Fibroblast of pulmonary artery (primary cell): Measurements from ENCODE around the gene EML4.

Experiments
- DNase-seq: peaks from one replicate; pipeline ENCODE4 v3.0.0-alpha.2; 2010; ENCODE audit warnings: low read depth
- H3K4me3 ChIP-seq: replicated peaks from 2 replicates; pipeline ENCODE4 v1.5.1; 2011; ENCODE audit warnings: low read depth, mild to moderate bottlenecking, control low read depth, low read length, moderate library complexity
- TF ChIP-seq, protein P1 (sequence below): IDR thresholded peaks from 2 replicates; pipeline ENCODE4 v1.5.1; 2011; ENCODE audit warnings: mild to moderate bottlenecking, control low read depth, low read length, inconsistent platforms; ENCODE audit errors: missing control alignments

EML4 gene

DNA sequence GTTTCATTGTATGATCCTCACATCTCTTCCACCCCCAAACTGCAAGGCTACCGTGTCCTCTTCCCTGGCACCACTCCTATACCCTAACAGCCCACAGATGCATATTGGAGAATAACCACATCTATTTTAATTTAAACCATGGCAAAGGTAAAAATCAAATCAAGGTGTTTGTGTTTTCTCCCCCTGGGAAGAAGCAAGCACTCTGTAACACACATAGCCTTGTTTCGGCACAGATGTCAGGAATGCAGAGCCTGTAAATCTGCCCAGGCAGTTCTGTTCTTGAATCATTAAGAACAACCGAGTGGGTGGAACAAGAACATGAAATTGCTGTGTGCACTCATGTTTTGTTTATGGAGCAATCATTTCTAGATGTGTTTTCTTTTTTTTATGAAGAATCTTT is 198.7 kb downstream of the EML4 start:
- H3K4me3 ChIP-seq, result no peak overlapping the region
- no peak for DNase-seq
- TF ChIP-seq, protein P1, sequence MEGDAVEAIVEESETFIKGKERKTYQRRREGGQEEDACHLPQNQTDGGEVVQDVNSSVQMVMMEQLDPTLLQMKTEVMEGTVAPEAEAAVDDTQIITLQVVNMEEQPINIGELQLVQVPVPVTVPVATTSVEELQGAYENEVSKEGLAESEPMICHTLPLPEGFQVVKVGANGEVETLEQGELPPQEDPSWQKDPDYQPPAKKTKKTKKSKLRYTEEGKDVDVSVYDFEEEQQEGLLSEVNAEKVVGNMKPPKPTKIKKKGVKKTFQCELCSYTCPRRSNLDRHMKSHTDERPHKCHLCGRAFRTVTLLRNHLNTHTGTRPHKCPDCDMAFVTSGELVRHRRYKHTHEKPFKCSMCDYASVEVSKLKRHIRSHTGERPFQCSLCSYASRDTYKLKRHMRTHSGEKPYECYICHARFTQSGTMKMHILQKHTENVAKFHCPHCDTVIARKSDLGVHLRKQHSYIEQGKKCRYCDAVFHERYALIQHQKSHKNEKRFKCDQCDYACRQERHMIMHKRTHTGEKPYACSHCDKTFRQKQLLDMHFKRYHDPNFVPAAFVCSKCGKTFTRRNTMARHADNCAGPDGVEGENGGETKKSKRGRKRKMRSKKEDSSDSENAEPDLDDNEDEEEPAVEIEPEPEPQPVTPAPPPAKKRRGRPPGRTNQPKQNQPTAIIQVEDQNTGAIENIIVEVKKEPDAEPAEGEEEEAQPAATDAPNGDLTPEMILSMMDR, result no peak

DNA sequence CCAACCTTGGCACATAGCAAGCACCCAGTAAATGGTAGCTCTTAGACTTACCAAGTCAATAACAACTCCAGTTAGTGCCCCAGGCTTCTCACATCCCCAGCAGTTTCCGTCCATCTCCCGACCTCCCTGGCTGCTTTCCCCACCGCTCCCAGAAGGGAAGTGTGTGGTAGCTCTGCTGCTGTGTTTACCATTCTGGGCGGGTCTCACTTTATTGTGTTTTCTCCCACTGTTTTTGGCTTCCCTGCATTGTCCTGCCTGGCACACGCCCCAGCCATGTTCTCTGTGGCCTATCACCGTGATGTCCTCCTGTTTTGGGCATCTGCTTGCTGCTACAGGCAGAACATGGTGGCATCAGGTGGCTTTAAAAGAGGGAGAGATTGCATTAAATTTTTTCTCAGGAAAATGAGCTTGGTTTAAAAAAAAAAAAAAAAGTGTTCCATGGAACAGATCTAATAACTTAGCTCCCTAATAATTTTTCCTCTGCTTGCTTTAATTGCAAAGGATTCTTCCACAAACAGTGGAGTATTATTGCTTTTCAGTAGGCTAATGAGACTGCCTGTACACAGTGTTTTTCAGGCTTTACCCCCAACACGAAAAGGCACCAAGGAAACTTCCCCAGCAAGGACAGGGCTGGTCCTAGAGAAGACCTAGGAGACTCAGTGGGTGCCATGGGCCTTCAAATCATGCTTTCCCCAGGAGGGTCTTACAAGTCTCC is 199.8 kb downstream of the EML4 start:
- no peak overlapping the region for H3K4me3 ChIP-seq
- no peak for DNase-seq
- TF ChIP-seq, protein P1, result no peak

DNA sequence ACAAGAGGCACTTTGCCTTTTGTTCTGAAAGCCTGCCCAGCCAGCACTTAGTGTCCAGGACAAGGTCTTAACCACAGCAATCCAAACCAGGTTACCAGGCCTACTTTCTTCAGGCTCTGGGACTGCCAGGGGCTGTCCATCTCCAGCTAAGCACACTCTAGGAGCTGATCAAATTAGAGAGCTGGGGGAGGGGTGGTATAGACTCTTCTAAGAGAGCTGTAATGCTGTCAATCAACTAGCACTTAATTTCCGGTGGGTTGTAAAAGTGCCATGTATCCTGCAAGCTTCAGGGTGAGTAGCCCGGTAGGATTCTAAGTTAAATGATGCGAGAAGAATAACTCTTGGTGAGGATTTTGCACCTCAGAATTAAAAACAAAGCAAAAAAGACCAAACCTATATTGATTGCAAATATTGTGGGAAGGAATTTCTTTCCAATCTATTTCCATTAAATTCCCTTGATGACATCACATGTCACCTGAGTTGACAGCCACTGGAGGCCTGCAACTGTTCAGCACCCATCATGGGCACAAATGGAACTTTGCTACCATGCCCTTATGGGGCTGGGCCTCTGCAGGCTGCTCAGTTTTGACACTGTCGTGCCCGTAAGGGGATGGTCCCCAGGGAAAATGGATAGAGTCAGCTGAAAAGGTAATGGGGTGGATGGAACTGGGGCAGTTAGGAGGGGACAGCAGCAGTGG is 200.5 kb downstream of the EML4 start:
- no peak for DNase-seq
- H3K4me3 ChIP-seq, result no peak overlapping the region
- TF ChIP-seq, protein P1, result no peak

DNA sequence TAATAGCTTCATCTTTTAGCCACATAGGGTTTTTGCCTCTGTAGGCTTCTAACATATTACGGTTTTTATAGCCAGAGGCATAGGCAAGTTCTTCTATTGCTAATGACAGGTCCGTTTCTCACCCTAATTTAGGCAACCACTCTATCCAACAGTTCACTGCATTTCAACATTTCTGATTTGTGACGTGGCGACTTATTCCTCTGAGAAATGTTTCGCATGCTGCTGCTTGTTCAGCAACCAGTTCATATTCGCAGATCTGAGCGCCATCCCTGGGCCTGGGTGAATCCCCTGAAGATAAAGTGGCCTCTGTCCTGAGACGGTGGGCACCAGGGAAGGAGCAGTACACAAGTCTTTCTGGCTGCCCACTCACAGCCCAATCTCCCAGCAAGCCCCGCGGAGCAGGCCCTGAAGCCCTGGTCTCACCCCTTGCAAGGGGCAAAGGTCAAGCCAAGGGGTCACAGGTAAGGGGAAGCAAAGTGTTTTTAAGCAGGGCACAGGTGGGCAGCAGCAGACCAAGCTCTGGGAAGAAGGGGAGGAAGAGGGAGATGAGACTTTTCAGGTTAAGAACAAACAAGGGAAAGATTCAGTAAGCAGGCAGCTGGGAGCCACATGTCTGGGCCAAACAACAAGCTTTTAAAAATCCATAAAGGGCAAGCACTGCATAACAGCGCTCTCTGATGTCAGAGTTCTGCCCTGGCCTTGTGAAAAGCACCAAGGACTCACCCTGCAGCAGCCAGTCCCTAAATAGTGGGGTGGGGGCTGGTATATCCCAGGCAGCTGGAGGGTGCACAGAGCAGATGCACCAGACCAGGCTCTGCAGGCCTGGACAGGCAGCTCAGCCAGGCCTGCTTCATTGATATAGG is 202.7 kb downstream of the EML4 start:
- TF ChIP-seq, protein P1, result no peak
- H3K4me3 ChIP-seq, result no peak overlapping the region
- no peak for DNase-seq

DNA sequence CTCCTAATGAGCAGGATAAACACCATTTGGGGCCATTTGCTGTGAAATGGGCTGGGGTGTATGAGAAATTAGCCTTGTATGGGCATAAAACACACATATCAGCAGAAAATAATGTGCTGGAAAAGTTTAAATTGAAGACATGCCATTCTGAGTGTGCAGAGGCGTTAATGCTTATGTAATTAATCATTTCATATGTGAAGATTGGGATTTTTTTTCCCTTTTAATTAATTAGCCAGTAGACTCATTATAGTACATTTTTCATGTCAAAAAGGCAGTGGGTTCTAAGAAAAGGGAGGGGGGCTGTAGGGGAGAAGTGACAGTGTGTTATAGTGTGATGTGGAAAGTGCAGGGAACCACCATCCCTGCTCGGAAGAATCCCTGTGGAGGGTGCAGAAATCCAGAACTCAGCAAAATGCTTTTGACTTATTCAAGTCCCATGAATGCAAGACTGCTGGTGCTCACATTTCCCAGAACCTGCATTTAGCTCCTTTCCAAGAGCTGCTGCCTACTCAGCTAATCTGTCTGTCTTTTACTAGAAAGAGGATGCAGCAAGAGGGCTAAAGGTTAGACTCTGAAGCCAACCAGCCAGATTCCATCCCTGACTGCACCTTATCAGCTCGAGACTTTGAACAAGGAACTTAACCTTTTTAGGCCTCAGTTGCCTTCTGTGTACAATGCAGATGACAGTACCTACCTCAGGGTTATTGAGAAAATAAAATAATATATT is 203.5 kb downstream of the EML4 start:
- TF ChIP-seq, protein P1, result no peak
- H3K4me3 ChIP-seq, result no peak overlapping the region
- DNase-seq, result no peak

DNA sequence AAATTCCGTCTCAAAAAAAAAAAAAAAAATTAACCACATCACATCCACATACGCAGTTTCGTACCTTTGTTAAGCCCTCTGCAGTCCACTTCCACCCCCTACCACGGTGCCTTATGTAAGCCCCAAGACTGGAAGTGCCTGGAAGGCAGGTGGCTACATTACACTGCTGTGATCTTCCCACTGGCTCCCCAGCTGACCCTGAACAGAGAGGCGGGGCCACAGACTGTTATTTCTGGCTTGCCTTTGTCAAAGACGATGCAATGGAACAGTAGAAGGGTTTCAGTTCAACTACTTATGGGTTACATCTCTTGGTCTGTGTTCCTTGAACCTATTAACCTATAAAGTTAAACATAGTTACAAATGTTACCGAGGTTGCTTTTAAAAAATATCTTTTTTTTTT is 207.6 kb downstream of the EML4 start:
- TF ChIP-seq, protein P1, result no peak
- DNase-seq, result no peak

More for the DNA sequence above, 207.6 kb downstream of the EML4 start:
- H3K4me3 ChIP-seq, result no peak overlapping the region
